Renal cortex interstitium (tissue), 11 donors: ENCODE measurements around the gene NMT1. TPM values are rescaled to one million over a fixed set of nuclear protein-coding genes. Genes with fewer than 3 reads are reported as not detected.
"Not testable (repeated sequence)": the region's sequence is repeated elsewhere in the genome, so short reads cannot be mapped to it uniquely, and the experiment has no call there.

Experiments
- DNase-seq, 11 donors: peaks; one replicate each; pipeline ENCODE4 v3.0.0-alpha.2; 2013; ENCODE audit warnings: low read depth in 9 of 11, low spot score in 4 of 11; ENCODE audit errors: extremely low read depth in 1 of 11
- polyA plus RNA-seq, 3 donors: library from polyadenylated mRNA; unstranded; fragments of 120-200 nt; gene quantifications; one replicate each; pipeline ENCODE4 v1.2.1, GENCODE V29; 2013; ENCODE audit not compliant: insufficient read length in 3 of 3

Gene NMT1
- polyA plus RNA-seq, 3 donors, result 67.7 to 82.3 (median 70.9) TPM

GRCh38 chr17:45030733-45031132, 30.4 kb upstream of the NMT1 start:
- no peak for DNase-seq

GRCh38 chr17:45031231-45032173, 29.6 kb upstream of the NMT1 start:
- no peak for DNase-seq

- DNase-seq, result no peak
Measured at GRCh38 chr17:45032174-45032541, 29.0 kb upstream of the NMT1 start.

- DNase-seq, result no peak
Measured at GRCh38 chr17:45034599-45034998, 26.5 kb upstream of the NMT1 start.

GRCh38 chr17:45035848-45036247, 25.3 kb upstream of the NMT1 start:
- no peak for DNase-seq

- no peak for DNase-seq
Measured at GRCh38 chr17:45036691-45037090, 24.4 kb upstream of the NMT1 start.

GRCh38 chr17:45038728-45039634, 22.1 kb upstream of the NMT1 start:
- no peak for DNase-seq

GRCh38 chr17:45040459-45040858, 20.7 kb upstream of the NMT1 start:
- DNase-seq, result no peak

- DNase-seq, result no peak
Measured at GRCh38 chr17:45042346-45043120, 18.6 kb upstream of the NMT1 start.

GRCh38 chr17:45043813-45044540, 17.1 kb upstream of the NMT1 start:
- no peak for DNase-seq

- DNase-seq, result no peak
Measured at GRCh38 chr17:45046537-45047125, 14.5 kb upstream of the NMT1 start.

- no peak for DNase-seq
Measured at GRCh38 chr17:45048795-45049563, 12.1 kb upstream of the NMT1 start.

- DNase-seq, result peak in 1 of 11 donors; percentile 22
Measured at GRCh38 chr17:45050481-45051059, 10.5 kb upstream of the NMT1 start.

GRCh38 chr17:45051060-45051719, 9.9 kb upstream of the NMT1 start, which contains the start of gene DCAKD:
DCAKD (minus strand) TSS chr17:45051632; CDS start chr17:45034885, 16,747 bp downstream.
- DNase-seq, result peak in 10 of 11 donors; percentile 81 to 95 (median 91)

GRCh38 chr17:45051720-45052051, 9.4 kb upstream of the NMT1 start:
- DNase-seq, result not testable (repeated sequence)

GRCh38 chr17:45052052-45052772, 8.9 kb upstream of the NMT1 start:
- no peak for DNase-seq
